ENCODE measurements around the gene SIVA1. TPM values are rescaled to one million over a fixed set of nuclear protein-coding genes. Genes with fewer than 3 reads are reported as not detected.

SIVA1 gene
- polyA plus RNA-seq, 1 experiment = 49.7 TPM

DNA sequence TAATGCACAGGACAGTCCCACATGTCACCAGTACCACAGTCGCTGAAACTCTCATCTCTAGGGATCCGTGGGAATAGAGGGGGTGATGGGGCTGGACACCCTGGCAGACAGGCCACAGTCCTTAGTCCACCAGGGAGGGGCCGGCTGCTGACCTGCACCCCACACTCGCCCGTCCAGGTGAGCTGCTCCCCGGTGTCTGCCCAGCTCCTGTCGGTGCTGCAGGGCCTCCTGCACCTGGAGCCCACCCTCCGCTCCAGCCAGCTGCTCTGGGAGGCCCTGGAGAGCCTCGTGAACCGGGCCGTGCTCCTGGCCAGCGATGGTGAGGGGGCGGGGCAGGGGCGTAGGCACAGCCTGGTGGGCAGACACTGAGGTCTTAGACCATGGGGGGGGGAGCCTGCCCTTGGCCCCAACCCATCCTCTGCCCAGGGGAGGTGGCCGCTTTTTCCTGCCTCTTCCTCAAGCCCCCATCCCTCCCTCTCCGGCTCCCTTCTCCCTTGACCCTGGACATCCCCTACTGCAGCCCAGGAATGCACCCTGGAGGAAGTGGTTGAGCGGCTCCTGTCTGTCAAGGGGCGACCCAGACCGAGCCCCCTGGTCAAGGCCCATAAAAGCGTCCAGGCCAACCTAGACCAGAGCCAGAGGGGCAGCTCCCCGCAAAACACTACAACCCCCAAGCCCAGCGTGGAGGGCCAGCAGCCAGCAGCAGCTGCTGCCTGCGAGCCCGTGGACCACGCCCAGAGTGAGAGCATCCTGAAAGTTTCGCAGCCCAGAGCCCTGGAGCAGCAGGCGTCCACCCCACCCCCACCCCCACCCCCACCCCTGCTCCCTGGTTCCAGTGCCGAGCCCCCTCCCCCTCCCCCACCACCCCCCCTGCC, 46.0 kb upstream of the SIVA1 start:
- ChIA-PET POLR2A (no interaction called here), CTCF (interaction anchor here (0.5 to 0.9 kb wide), 4 partner anchors 10 to 1135 kb away, joined by 3 to 4 read pairs (median 3); no protein-coding TSS in a partner anchor)
- DNase-seq (ENCODE audit: low read depth, low spot score) = no peak

DNA sequence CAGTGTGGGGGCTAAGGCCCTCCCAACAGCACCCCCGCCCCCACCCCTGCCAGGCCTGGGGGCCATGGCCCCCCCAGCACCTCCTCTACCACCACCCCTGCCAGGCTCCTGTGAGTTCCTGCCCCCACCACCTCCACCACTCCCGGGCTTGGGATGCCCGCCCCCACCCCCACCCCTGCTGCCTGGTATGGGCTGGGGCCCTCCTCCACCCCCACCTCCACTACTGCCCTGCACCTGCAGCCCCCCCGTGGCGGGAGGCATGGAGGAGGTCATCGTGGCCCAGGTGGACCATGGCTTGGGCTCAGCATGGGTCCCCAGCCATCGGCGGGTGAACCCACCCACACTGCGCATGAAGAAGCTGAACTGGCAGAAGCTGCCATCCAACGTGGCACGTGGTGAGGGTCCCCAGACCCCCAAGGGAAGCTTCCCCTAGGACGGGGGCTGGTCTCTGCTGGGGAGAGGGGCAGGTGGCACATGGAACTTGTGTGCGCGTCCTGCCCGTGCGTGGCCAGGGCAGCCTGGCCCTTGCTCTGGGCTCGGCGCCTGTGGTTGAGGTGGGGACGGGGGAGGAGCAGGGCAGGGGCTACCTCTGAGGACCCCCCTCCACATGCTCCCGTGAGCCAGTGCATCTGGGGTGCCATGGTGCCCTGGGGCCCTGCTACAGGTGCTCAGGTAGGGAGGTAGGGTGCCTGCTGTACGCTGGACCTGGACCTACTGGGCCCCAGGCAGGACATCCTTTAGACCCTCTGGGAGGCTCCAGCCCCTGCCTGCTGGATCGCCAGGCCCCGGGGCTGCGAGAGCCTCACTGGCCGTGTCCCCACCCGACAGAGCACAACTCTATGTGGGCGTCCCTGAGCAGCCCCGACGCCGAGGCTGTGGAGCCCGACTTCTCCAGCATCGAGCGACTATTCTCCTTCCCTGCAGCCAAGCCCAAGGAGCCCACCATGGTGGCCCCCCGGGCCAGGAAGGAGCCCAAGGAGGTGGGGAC, 45.0 kb upstream of the SIVA1 start:
- CTCF ChIA-PET = interaction anchor here (0.5 to 1.1 kb wide), 6 partner anchors 11 to 1136 kb away, joined by 3 to 7 read pairs (median 4); no protein-coding TSS in a partner anchor
- Histone ChIP-seq H3K27me3 (ENCODE audit: control insufficient read depth, insufficient read depth, low read length) (no peaks in the 10 kb centered on the region), H3K9me3 (ENCODE audit: control insufficient read depth, insufficient read depth, low read length) (peaks cover 12% of the 10 kb centered on the region; the same call in 1 of the 2 replicates), H3K4me3 (ENCODE audit: low read depth, low read length) (no peak overlapping the region), H3K27ac (ENCODE audit: low read depth, low read length) (no peak overlapping the region)
- TF ChIP-seq, protein P1, sequence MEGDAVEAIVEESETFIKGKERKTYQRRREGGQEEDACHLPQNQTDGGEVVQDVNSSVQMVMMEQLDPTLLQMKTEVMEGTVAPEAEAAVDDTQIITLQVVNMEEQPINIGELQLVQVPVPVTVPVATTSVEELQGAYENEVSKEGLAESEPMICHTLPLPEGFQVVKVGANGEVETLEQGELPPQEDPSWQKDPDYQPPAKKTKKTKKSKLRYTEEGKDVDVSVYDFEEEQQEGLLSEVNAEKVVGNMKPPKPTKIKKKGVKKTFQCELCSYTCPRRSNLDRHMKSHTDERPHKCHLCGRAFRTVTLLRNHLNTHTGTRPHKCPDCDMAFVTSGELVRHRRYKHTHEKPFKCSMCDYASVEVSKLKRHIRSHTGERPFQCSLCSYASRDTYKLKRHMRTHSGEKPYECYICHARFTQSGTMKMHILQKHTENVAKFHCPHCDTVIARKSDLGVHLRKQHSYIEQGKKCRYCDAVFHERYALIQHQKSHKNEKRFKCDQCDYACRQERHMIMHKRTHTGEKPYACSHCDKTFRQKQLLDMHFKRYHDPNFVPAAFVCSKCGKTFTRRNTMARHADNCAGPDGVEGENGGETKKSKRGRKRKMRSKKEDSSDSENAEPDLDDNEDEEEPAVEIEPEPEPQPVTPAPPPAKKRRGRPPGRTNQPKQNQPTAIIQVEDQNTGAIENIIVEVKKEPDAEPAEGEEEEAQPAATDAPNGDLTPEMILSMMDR (IDR thresholded peaks at IDR 0.05; ENCODE audit: low read depth, low read length) = no peak
- POLR2A ChIA-PET = interaction anchor here (0.6 kb wide), 1 partner anchor 31 kb away, joined by 3 read pairs; no protein-coding TSS in a partner anchor
- DNase-seq (ENCODE audit: low read depth, low spot score) = no peak

More for the DNA sequence above, 46.0 kb upstream of the SIVA1 start:
- TF ChIP-seq, protein P1 (IDR thresholded peaks at IDR 0.05; ENCODE audit: low read depth, low read length) = no peak
- H3K9me3 ChIP-seq (ENCODE audit: control insufficient read depth, insufficient read depth, low read length) = peaks cover 12% of the 10 kb centered on the region; the same call in 1 of the 2 replicates
- H3K27me3 ChIP-seq (ENCODE audit: control insufficient read depth, insufficient read depth, low read length) = no peaks in the 10 kb centered on the region
- H3K4me3 ChIP-seq (ENCODE audit: low read depth, low read length) = no peak overlapping the region
- H3K27ac ChIP-seq (ENCODE audit: low read depth, low read length) = no peak overlapping the region

DNA sequence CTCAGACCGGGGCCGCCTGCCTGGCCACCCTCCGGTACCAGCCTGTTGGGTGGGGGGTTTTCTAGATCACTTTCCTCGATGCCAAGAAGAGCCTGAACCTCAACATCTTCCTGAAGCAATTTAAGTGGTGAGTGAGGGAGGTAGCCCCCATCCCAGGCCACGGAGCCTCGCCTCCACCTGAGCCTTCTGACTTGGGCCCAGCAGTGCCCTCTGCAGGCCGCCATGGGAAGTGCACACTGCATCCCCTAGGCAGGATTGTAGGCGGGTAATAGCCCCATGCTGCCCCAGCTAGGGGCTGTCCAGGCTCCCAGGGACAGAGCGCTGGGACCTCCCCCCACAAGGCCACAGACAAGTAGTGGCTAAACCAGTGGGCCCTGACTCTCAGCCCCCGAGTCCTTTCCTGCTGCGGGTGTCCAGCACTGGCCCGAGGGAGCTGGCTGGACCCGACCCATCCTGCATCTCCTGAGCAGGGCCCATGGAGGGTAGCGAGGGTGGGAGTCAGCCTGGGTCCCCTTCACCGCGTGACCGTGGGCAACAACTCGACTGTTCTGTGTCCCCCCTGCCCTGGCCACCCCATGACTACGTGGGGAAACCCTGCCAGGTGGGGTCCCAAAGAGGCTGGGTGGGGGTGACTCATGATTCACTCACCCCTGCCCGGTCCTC, 44.2 kb upstream of the SIVA1 start:
- Histone ChIP-seq H3K27me3 (ENCODE audit: control insufficient read depth, insufficient read depth, low read length) (no peaks in the 10 kb centered on the region), H3K4me3 (ENCODE audit: low read depth, low read length) (no peak overlapping the region), H3K9me3 (ENCODE audit: control insufficient read depth, insufficient read depth, low read length) (peaks cover 7% of the 10 kb centered on the region; the same call in 1 of the 2 replicates), H3K27ac (ENCODE audit: low read depth, low read length) (no peak overlapping the region)
- ChIA-PET CTCF (interaction anchor here (0.6 to 2.4 kb wide), 12 partner anchors 10 to 336 kb away, joined by 3 to 9 read pairs (median 4); partner anchors contain the start of gene ADSS1), POLR2A (interaction anchor here (0.6 kb wide), 1 partner anchor 32 kb away, joined by 3 read pairs; no protein-coding TSS in a partner anchor)
- DNase-seq (ENCODE audit: low read depth, low spot score) = no peak
- TF ChIP-seq, protein P1 (IDR thresholded peaks at IDR 0.05; ENCODE audit: low read depth, low read length) = peak; percentile 97

DNA sequence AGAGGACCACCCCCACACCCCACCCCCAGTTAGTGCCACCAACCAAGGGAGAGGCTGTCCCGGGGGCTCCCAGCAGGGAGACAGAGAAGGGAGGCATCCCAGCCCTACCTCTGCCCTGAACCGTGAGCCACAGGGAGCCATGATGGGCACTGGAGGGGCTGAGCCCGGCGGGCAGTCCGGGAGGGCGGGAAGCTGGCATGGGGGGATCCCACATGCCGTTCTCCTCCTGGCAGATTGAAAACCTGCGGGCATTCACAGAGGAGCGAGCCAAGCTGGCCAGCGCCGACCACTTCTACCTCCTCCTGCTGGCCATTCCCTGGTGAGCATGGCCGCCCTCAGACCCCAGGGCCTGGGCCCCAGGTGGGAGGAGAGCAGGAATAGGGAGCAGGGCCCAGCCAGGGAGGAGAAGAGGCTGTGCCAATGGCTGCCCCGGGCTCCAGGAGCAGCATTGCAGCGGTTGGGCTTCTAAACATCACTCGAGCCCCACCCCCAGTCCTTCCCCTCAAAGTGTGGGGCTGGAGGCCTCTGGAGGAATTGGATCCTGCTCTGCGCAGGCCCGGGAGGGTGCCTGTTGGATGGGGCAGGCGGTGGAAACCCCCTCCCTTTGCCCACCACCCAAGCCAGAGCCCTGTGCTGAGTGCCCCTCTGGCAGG, 43.4 kb upstream of the SIVA1 start:
- peak overlapping the region; percentile 11 for H3K27ac ChIP-seq (ENCODE audit: low read depth, low read length)
- no peaks in the 10 kb centered on the region for H3K27me3 ChIP-seq (ENCODE audit: control insufficient read depth, insufficient read depth, low read length)
- no peak overlapping the region for H3K4me3 ChIP-seq (ENCODE audit: low read depth, low read length)
- TF ChIP-seq, protein P1 (IDR thresholded peaks at IDR 0.05; ENCODE audit: low read depth, low read length) = no peak
- no peak for DNase-seq (ENCODE audit: low read depth, low spot score)
- ChIA-PET CTCF (interaction anchor here (0.6 to 2.4 kb wide), 12 partner anchors 11 to 335 kb away, joined by 3 to 9 read pairs (median 4); partner anchors contain the start of gene ADSS1), POLR2A (no interaction called here)
- H3K9me3 ChIP-seq (ENCODE audit: control insufficient read depth, insufficient read depth, low read length) = no peaks in the 10 kb centered on the region; the same call in 1 of the 2 replicates
